ENCODE measurements around the gene TMEM161A. TPM values are rescaled to one million over a fixed set of nuclear protein-coding genes. Genes with fewer than 3 reads are reported as not detected.

TMEM161A gene
- total and polyA plus RNA-seq, 10 donors, result 15.1 to 31.7 (median 18.5) TPM

GRCh38 chr19:19171821-19172532 is 33.7 kb upstream of the TMEM161A start:
- intact Hi-C loops (cut with DNase I; ENCODE audit: low total_unique reads), result no loop called here
- peaks cover 0 to 59% (median 21%) of the 10 kb centered on the region in 6 donors for H3K4me1 ChIP-seq
- peaks cover 0 to 39% (median 5%) of the 10 kb centered on the region in 6 donors for H3K36me3 ChIP-seq
- no peak overlapping the region for H3K4me3 ChIP-seq
- H3K9me3 ChIP-seq, result no peaks in the 10 kb centered on the region
- no peak for TF ChIP-seq CTCF (IDR thresholded peaks at IDR 0.05 in 8 of 11, conservative IDR thresholded peaks at IDR 0.05 in 3 of 11)
- TF ChIP-seq POLR2AphosphoS5 (IDR thresholded peaks at IDR 0.05), result peak in 1 of 3 donors; percentile 63
- TF ChIP-seq POLR2A (IDR thresholded peaks at IDR 0.05), result no peak
- H3K27me3 ChIP-seq (replicated peaks in 1 of 7), result peaks cover 0 to 19% (median 0%) of the 10 kb centered on the region in 7 donors
- peak overlapping the region in 2 of 8 donors; percentile 42 to 69 for H3K27ac ChIP-seq
- 35 to 70% (median 60%) methylated on average over 5 to 8 of the region's 8 CpGs for WGBS, 5 donors
- no peak for DNase-seq

GRCh38 chr19:19170873-19171672 is 32.8 kb upstream of the TMEM161A start:
- 80 to 89% (median 86%) methylated on average over 6 of the region's 6 CpGs for WGBS, 5 donors
- H3K4me1 ChIP-seq, result peaks cover 0 to 59% (median 21%) of the 10 kb centered on the region in 6 donors
- no peak for DNase-seq
- no peak for TF ChIP-seq POLR2AphosphoS5 (IDR thresholded peaks at IDR 0.05)
- no peak for TF ChIP-seq CTCF (IDR thresholded peaks at IDR 0.05 in 8 of 11, conservative IDR thresholded peaks at IDR 0.05 in 3 of 11)
- TF ChIP-seq POLR2A (IDR thresholded peaks at IDR 0.05), result no peak
- H3K9me3 ChIP-seq, result no peaks in the 10 kb centered on the region
- peak overlapping the region in 2 of 8 donors; percentile 42 to 69 for H3K27ac ChIP-seq
- peaks cover 0 to 34% (median 0%) of the 10 kb centered on the region in 6 donors for H3K36me3 ChIP-seq
- intact Hi-C loops (cut with DNase I; ENCODE audit: low total_unique reads), result no loop called here
- no peak overlapping the region for H3K4me3 ChIP-seq
- peaks cover 0 to 19% (median 0%) of the 10 kb centered on the region in 7 donors for H3K27me3 ChIP-seq (replicated peaks in 1 of 7)

GRCh38 chr19:19170053-19170872 is 32.0 kb upstream of the TMEM161A start, which contains the start of gene MEF2B:
Gene MEF2B (minus strand): TSS chr19:19170263. CDS start chr19:19150735, 19,528 bp downstream.
- WGBS, 5 donors, result 11 to 20% (median 14%) methylated on average over 55 to 56 of the region's 56 CpGs

More at GRCh38 chr19:19170053-19170872, 32.0 kb upstream of the TMEM161A start, which contains the start of gene MEF2B:
- peak within 1 kb of the TSS in 1 of 8 donors; percentile 69 for H3K27ac ChIP-seq
- no peaks in the 10 kb centered on the region for H3K9me3 ChIP-seq
- TF ChIP-seq CTCF (IDR thresholded peaks at IDR 0.05 in 8 of 11, conservative IDR thresholded peaks at IDR 0.05 in 3 of 11) (no peak), POLR2AphosphoS5 (IDR thresholded peaks at IDR 0.05) (peak; percentile 61 to 82 (median 77))
- H3K36me3 ChIP-seq, result peaks cover 0 to 34% (median 0%) of the 10 kb centered on the region in 6 donors
- peaks cover 0 to 57% (median 21%) of the 10 kb centered on the region in 6 donors for H3K4me1 ChIP-seq
- intact Hi-C loops (cut with DNase I; ENCODE audit: low total_unique reads), result no loop called here
- DNase-seq, result peak; percentile 93
- H3K27me3 ChIP-seq (replicated peaks in 1 of 7), result peaks cover 0 to 19% (median 0%) of the 10 kb centered on the region in 7 donors
- H3K4me3 ChIP-seq, result peak within 1 kb of the TSS in 6 of 8 donors; percentile 17 to 62 (median 23)
